SK-N-MC (cell line): Measurements from ENCODE around the gene IL10RB.
A peak's percentile ranks its signal among the peaks of the same experiment; 100 is the strongest.

Experiments used
- DNase-seq: peaks from one replicate; pipeline ENCODE4 v3.0.0-alpha.2; 2011; ENCODE audit warnings: low read depth, low spot score
- H3K27ac ChIP-seq: fragments of 200-600 bp; sonication (generic); 2 replicates; pipeline ENCODE4 v1.5.1; 2016; ENCODE audit warnings: mixed run types
- H3K36me3 ChIP-seq: fragments of 200-600 bp; sonication (generic); 2 replicates; pipeline ENCODE4 v1.6.1; 2017; ENCODE audit warnings: antibody characterized with exemption, low read length, mixed read lengths; ENCODE audit not compliant: insufficient read depth
- H3K4me3 ChIP-seq: fragments of 200-600 bp; sonication (generic); 2 replicates; pipeline ENCODE4 v1.5.1; 2016
- H3K9ac ChIP-seq: fragments of 200-600 bp; sonication (generic); 2 replicates; pipeline ENCODE4 v1.8.0; 2017; ENCODE audit warnings: mixed run types, mixed read lengths; ENCODE audit not compliant: insufficient read length
- H3K9me3 ChIP-seq: fragments of 200-600 bp; sonication (generic); 2 replicates; pipeline ENCODE4 v1.6.1; 2017; ENCODE audit warnings: low read depth, mild to moderate bottlenecking, antibody characterized with exemption, low read length, moderate library complexity, mixed read lengths
- EZH2 ChIP-seq: fragments of 200-600 bp; sonication (generic); IDR thresholded peaks from one replicate; pipeline ENCODE4 v1.6.1; 2017; ENCODE audit warnings: antibody characterized with exemption
- FOXP2 ChIP-seq: optimal IDR thresholded peaks from 2 replicates; pipeline ENCODE3; 2011; ENCODE audit warnings: mild to moderate bottlenecking, moderate library complexity; ENCODE audit not compliant: insufficient read depth; ENCODE audit errors: extremely low read length, control extremely low read depth
- POLR2AphosphoS5 ChIP-seq: IDR thresholded peaks from 2 replicates; pipeline ENCODE4 v1.6.1; 2012; ENCODE audit warnings: mild to moderate bottlenecking, low read depth, low read length, borderline replicate concordance

IL10RB gene

GRCh38 chr21:33258475-33258874 is 7.7 kb upstream of the IL10RB start:
- H3K9ac ChIP-seq: no peak overlapping the region
- H3K4me3 ChIP-seq: no peak overlapping the region
- no peak overlapping the region for H3K27ac ChIP-seq
- DNase-seq: no peak
- H3K9me3 ChIP-seq: no peaks in the 10 kb centered on the region
- peaks cover 5% of the 10 kb centered on the region; the same call in 1 of the 2 replicates for H3K36me3 ChIP-seq
- TF ChIP-seq FOXP2 (no peak), EZH2 (no peak), POLR2AphosphoS5 (no peak)

- H3K27ac ChIP-seq: no peak overlapping the region
- no peak overlapping the region for H3K4me3 ChIP-seq
- TF ChIP-seq EZH2 (no peak), FOXP2 (no peak), POLR2AphosphoS5 (no peak)
- no peak overlapping the region for H3K9ac ChIP-seq
- peaks cover 5% of the 10 kb centered on the region; the same call in 1 of the 2 replicates for H3K36me3 ChIP-seq
- H3K9me3 ChIP-seq: no peaks in the 10 kb centered on the region
- DNase-seq: no peak
Measured at GRCh38 chr21:33259428-33259827, 6.7 kb upstream of the IL10RB start.

GRCh38 chr21:33259995-33260394 is 6.2 kb upstream of the IL10RB start:
- Histone ChIP-seq H3K27ac (no peak overlapping the region), H3K36me3 (peaks cover 5% of the 10 kb centered on the region; the same call in 1 of the 2 replicates), H3K9ac (no peak overlapping the region), H3K4me3 (no peak overlapping the region), H3K9me3 (no peaks in the 10 kb centered on the region)
- no peak for TF ChIP-seq FOXP2
- no peak for TF ChIP-seq POLR2AphosphoS5
- no peak for TF ChIP-seq EZH2
- no peak for DNase-seq

GRCh38 chr21:33261635-33262034 is 4.5 kb upstream of the IL10RB start:
- no peaks in the 10 kb centered on the region for H3K9me3 ChIP-seq
- H3K36me3 ChIP-seq: peaks cover 5% of the 10 kb centered on the region; the same call in 1 of the 2 replicates
- H3K27ac ChIP-seq: no peak overlapping the region
- no peak overlapping the region for H3K9ac ChIP-seq
- TF ChIP-seq FOXP2 (no peak), POLR2AphosphoS5 (no peak), EZH2 (no peak)
- no peak for DNase-seq
- H3K4me3 ChIP-seq: no peak overlapping the region

GRCh38 chr21:33262921-33263320 is 3.2 kb upstream of the IL10RB start:
- no peaks in the 10 kb centered on the region for H3K9me3 ChIP-seq
- H3K27ac ChIP-seq: no peak overlapping the region
- H3K4me3 ChIP-seq: no peak overlapping the region
- H3K9ac ChIP-seq: no peak overlapping the region
- no peaks in the 10 kb centered on the region; the same call in 1 of the 2 replicates for H3K36me3 ChIP-seq
- no peak for DNase-seq
- TF ChIP-seq FOXP2 (no peak), POLR2AphosphoS5 (no peak), EZH2 (no peak)

- no peak overlapping the region for H3K9ac ChIP-seq
- no peak for DNase-seq
- H3K27ac ChIP-seq: no peak overlapping the region
- no peaks in the 10 kb centered on the region for H3K9me3 ChIP-seq
- H3K36me3 ChIP-seq: no peaks in the 10 kb centered on the region; the same call in 1 of the 2 replicates
- no peak overlapping the region for H3K4me3 ChIP-seq
- no peak for TF ChIP-seq POLR2AphosphoS5
- no peak for TF ChIP-seq FOXP2
- no peak for TF ChIP-seq EZH2
Measured at GRCh38 chr21:33264561-33264960, 1.6 kb upstream of the IL10RB start.

- Histone ChIP-seq H3K27ac (no peak overlapping the region), H3K9ac (no peak overlapping the region), H3K9me3 (no peaks in the 10 kb centered on the region), H3K4me3 (peak overlapping the region; percentile 89), H3K36me3 (no peaks in the 10 kb centered on the region; the same call in 1 of the 2 replicates)
- TF ChIP-seq FOXP2: no peak
- no peak for TF ChIP-seq POLR2AphosphoS5
- no peak for TF ChIP-seq EZH2
- no peak for DNase-seq
Measured at GRCh38 chr21:33265664-33266049, 510 bp upstream of the IL10RB start.

- TF ChIP-seq EZH2 (no peak), FOXP2 (no peak), POLR2AphosphoS5 (no peak)
- Histone ChIP-seq H3K27ac (no peak overlapping the region), H3K36me3 (no peaks in the 10 kb centered on the region; the same call in 1 of the 2 replicates), H3K9me3 (no peaks in the 10 kb centered on the region), H3K4me3 (peak overlapping the region; percentile 89), H3K9ac (peak overlapping the region; percentile 79)
- no peak for DNase-seq
Measured at GRCh38 chr21:33266789-33267135, 595 bp downstream of the IL10RB start.

- Histone ChIP-seq H3K27ac (no peak overlapping the region), H3K4me3 (peak overlapping the region; percentile 89), H3K9ac (peak overlapping the region; percentile 79), H3K9me3 (no peaks in the 10 kb centered on the region), H3K36me3 (no peaks in the 10 kb centered on the region; the same call in 1 of the 2 replicates)
- TF ChIP-seq EZH2 (no peak), FOXP2 (no peak), POLR2AphosphoS5 (no peak)
- no peak for DNase-seq
Measured at GRCh38 chr21:33267250-33267649, 1.1 kb downstream of the IL10RB start.
